HEK293 (cell line): Measurements from ENCODE around the gene PDE10A.

ENCODE experiments used
- CTCF ChIA-PET: fragments of 350-600 bp; formaldehyde crosslinking; extraction: SDS; loops from one replicate; lab custom pipeline; 2021; ENCODE audit warnings: antibody characterized with exemption; lab: Yijun Ruan, JAX
- POLR2A ChIA-PET: fragments of 300-600 bp; formaldehyde crosslinking; extraction: SDS; loops from one replicate; lab custom pipeline; 2020; ENCODE audit warnings: antibody characterized with exemption, inconsistent platforms; lab: Yijun Ruan, JAX
- H3K27ac ChIP-seq: fragments of 200-500 bp; sonication (Bioruptor generic); 2 replicates; pipeline ENCODE4 v1.5.1; 2014; ENCODE audit warnings: low read depth, low read length, control low read depth, inconsistent platforms; ENCODE audit errors: extremely low read depth
- H3K36me3 ChIP-seq, 2 experiments: fragments of 200-500 bp in 1 of 2; sonication (Bioruptor generic) in 1 of 2; 1 replicate in 1 of 2; 2 replicates in 1 of 2; pipeline ENCODE4 v1.5.1; 2014 to 2017; ENCODE audit warnings: inconsistent platforms in 2 of 2, low read length in 2 of 2; ENCODE audit not compliant: control insufficient read depth in 2 of 2, insufficient read depth in 1 of 2
- H3K4me1 ChIP-seq: fragments of 200-500 bp; sonication (Bioruptor generic); 2 replicates; pipeline ENCODE4 v1.5.1; 2014; ENCODE audit warnings: mild to moderate bottlenecking, low read length, inconsistent platforms; ENCODE audit not compliant: control insufficient read depth, insufficient read depth
- H3K4me3 ChIP-seq: 2 replicates; pipeline ENCODE4 v1.5.1; 2011; ENCODE audit warnings: low read depth, mild to moderate bottlenecking, control low read depth, low read length, moderate library complexity
- H3K9me3 ChIP-seq: fragments of 200-500 bp; sonication (Bioruptor generic); 2 replicates; pipeline ENCODE4 v1.5.1; 2014; ENCODE audit warnings: low read depth, low read length, inconsistent platforms; ENCODE audit not compliant: control insufficient read depth, insufficient read depth
- GLI4 ChIP-seq: fragments of 450-650 bp; formaldehyde crosslinking; IDR thresholded peaks from 2 replicates; pipeline ENCODE4 v1.5.1; 2016; ENCODE audit warnings: missing biosample characterization, missing genetic modification characterization
- PBX3 ChIP-seq: sonication (generic); formaldehyde crosslinking; IDR thresholded peaks from 2 replicates; pipeline ENCODE4 v1.8.1; 2022; ENCODE audit warnings: mild to moderate bottlenecking, moderate library complexity, missing genetic modification reagents
- PRDM10 ChIP-seq: fragments of 450-650 bp; formaldehyde crosslinking; IDR thresholded peaks from 2 replicates; pipeline ENCODE4 v1.5.1; 2016; ENCODE audit warnings: missing biosample characterization, missing genetic modification characterization
- PRDM6 ChIP-seq: fragments of 450-650 bp; formaldehyde crosslinking; IDR thresholded peaks from 2 replicates; pipeline ENCODE4 v1.5.1; 2017; ENCODE audit warnings: missing biosample characterization, missing genetic modification characterization
- SCRT2 ChIP-seq: fragments of 450-650 bp; formaldehyde crosslinking; IDR thresholded peaks from 2 replicates; pipeline ENCODE4 v1.5.1; 2016; ENCODE audit warnings: missing biosample characterization, missing genetic modification characterization
- ZFHX2 ChIP-seq: fragments of 450-650 bp; formaldehyde crosslinking; conservative IDR thresholded peaks from 2 replicates; pipeline ENCODE4 v1.5.1; 2016; ENCODE audit warnings: missing biosample characterization, missing genetic modification characterization
- ZNF10 ChIP-seq: fragments of 450-650 bp; formaldehyde crosslinking; IDR thresholded peaks from 2 replicates; pipeline ENCODE4 v1.5.1; 2017; ENCODE audit warnings: missing biosample characterization, missing genetic modification characterization
- ZNF16 ChIP-seq: fragments of 450-650 bp; formaldehyde crosslinking; IDR thresholded peaks from 2 replicates; pipeline ENCODE4 v1.5.1; 2016; ENCODE audit warnings: low read depth, missing biosample characterization, missing genetic modification characterization
- ZNF335 ChIP-seq: fragments of 450-650 bp; formaldehyde crosslinking; conservative IDR thresholded peaks from 2 replicates; pipeline ENCODE4 v1.5.1; 2016; ENCODE audit warnings: missing biosample characterization, missing genetic modification characterization
- ZNF391 ChIP-seq: fragments of 450-650 bp; formaldehyde crosslinking; IDR thresholded peaks from 2 replicates; pipeline ENCODE4 v1.5.1; 2016; ENCODE audit warnings: low read depth, missing biosample characterization, missing genetic modification characterization, borderline replicate concordance
- ZNF394 ChIP-seq: fragments of 450-650 bp; formaldehyde crosslinking; IDR thresholded peaks from 2 replicates; pipeline ENCODE4 v1.5.1; 2016; ENCODE audit warnings: missing biosample characterization, missing genetic modification characterization, mild to moderate bottlenecking, moderate library complexity, borderline replicate concordance
- ZNF624 ChIP-seq: fragments of 450-650 bp; formaldehyde crosslinking; IDR thresholded peaks from 2 replicates; pipeline ENCODE4 v1.5.1; 2017; ENCODE audit warnings: missing biosample characterization, missing genetic modification characterization
- ZNF768 ChIP-seq: fragments of 450-650 bp; formaldehyde crosslinking; IDR thresholded peaks from 2 replicates; pipeline ENCODE4 v1.5.1; 2018; ENCODE audit warnings: missing biosample characterization, mild to moderate bottlenecking, missing genetic modification characterization
- ZNF791 ChIP-seq: fragments of 450-650 bp; formaldehyde crosslinking; IDR thresholded peaks from 2 replicates; pipeline ENCODE4 v1.5.1; 2016; ENCODE audit warnings: missing biosample characterization, missing genetic modification characterization
- ZNF843 ChIP-seq: fragments of 450-650 bp; formaldehyde crosslinking; IDR thresholded peaks from 2 replicates; pipeline ENCODE4 v1.5.1; 2016; ENCODE audit warnings: missing biosample characterization, missing genetic modification characterization
- ZSCAN23 ChIP-seq: fragments of 450-650 bp; formaldehyde crosslinking; IDR thresholded peaks from 2 replicates; pipeline ENCODE4 v1.5.1; 2016; ENCODE audit warnings: missing biosample characterization, missing genetic modification characterization
- ZSCAN30 ChIP-seq: fragments of 450-650 bp; IDR thresholded peaks from 2 replicates; pipeline ENCODE4 v1.5.1; 2018; ENCODE audit warnings: missing biosample characterization, mild to moderate bottlenecking, missing genetic modification characterization, moderate library complexity
- ZXDB ChIP-seq: fragments of 450-650 bp; formaldehyde crosslinking; IDR thresholded peaks from 2 replicates; pipeline ENCODE4 v1.5.1; 2016; ENCODE audit warnings: missing biosample characterization, missing genetic modification characterization

PDE10A gene

GRCh38 chr6:165678429-165678828, 15.4 kb upstream of the PDE10A start:
- POLR2A ChIA-PET = no interaction called here
- Histone ChIP-seq H3K27ac (no peak overlapping the region), H3K9me3 (no peaks in the 10 kb centered on the region), H3K4me1 (peaks cover 30% of the 10 kb centered on the region), H3K36me3 (no peaks in the 10 kb centered on the region)
- CTCF ChIA-PET = no interaction called here
- no peak for TF ChIP-seq ZNF16 (tag by site-specific recombination)
- peak; percentile 41; the same call in 1 of the 2 replicates for TF ChIP-seq ZFHX2 (tag by site-specific recombination)
- TF ChIP-seq, all 188 proteins: peak for 1
- H3K4me3 ChIP-seq = no peak overlapping the region

- no peaks in the 10 kb centered on the region for H3K36me3 ChIP-seq
- H3K4me1 ChIP-seq = peaks cover 30% of the 10 kb centered on the region
- no peaks in the 10 kb centered on the region for H3K9me3 ChIP-seq
- H3K4me3 ChIP-seq = no peak overlapping the region
- peak; percentile 81; the same call in 1 of the 2 replicates for TF ChIP-seq ZNF10 (tag by site-specific recombination)
- TF ChIP-seq ZXDB (tag by site-specific recombination) = no peak
- no peak for TF ChIP-seq GLI4 (tag by site-specific recombination)
- no peak for TF ChIP-seq ZNF791 (tag by site-specific recombination)
- TF ChIP-seq ZNF391 (tag by site-specific recombination) = no peak
- TF ChIP-seq ZNF843 (tag by site-specific recombination) = no peak
- TF ChIP-seq PBX3 = no peak
- TF ChIP-seq ZNF768 (tag by site-specific recombination) = no peak
- TF ChIP-seq, all 188 proteins: peak for 1
- ChIA-PET POLR2A (no interaction called here), CTCF (interaction anchor here (1.0 kb wide), 1 partner anchor 12 kb away, joined by 5 read pairs; no protein-coding TSS in a partner anchor)
- H3K27ac ChIP-seq = no peak overlapping the region
These were observed 14.1 kb upstream of the PDE10A start for GRCh38 chr6:165677091-165677490.

- POLR2A ChIA-PET = no interaction called here
- no peak for TF ChIP-seq ZNF624 (tag by site-specific recombination)
- no peak for TF ChIP-seq ZSCAN23 (tag by site-specific recombination)
- no peak for TF ChIP-seq ZSCAN30 (tag by site-specific recombination)
- 0 out of 2 replicates have a peak, but pooled peaks have one; percentile 10 for TF ChIP-seq ZFHX2 (tag by site-specific recombination)
- TF ChIP-seq, all 188 proteins: peak for 1
- H3K9me3 ChIP-seq = no peaks in the 10 kb centered on the region
- H3K4me1 ChIP-seq = peaks cover 28% of the 10 kb centered on the region
- no peak overlapping the region for H3K4me3 ChIP-seq
- CTCF ChIA-PET = interaction anchor here (1.0 kb wide), 1 partner anchor 11 kb away, joined by 5 read pairs; no protein-coding TSS in a partner anchor
- no peaks in the 10 kb centered on the region for H3K36me3 ChIP-seq
- H3K27ac ChIP-seq = no peak overlapping the region
These were observed 13.5 kb upstream of the PDE10A start for GRCh38 chr6:165676435-165677068.

- Histone ChIP-seq H3K9me3 (no peaks in the 10 kb centered on the region), H3K4me3 (no peak overlapping the region), H3K36me3 (no peaks in the 10 kb centered on the region)
- TF ChIP-seq PRDM6 (tag by site-specific recombination) = peak; percentile 81
- no peak for TF ChIP-seq ZNF394 (tag by site-specific recombination)
- no peak for TF ChIP-seq PRDM10 (tag by site-specific recombination)
- TF ChIP-seq SCRT2 = no peak
- peak; percentile 12 for TF ChIP-seq ZNF335 (tag by site-specific recombination)
- TF ChIP-seq, all 188 proteins: peak for 2
- ChIA-PET POLR2A (interaction anchor here (0.9 kb wide), 1 partner anchor 26 kb away, joined by 3 read pairs; no protein-coding TSS in a partner anchor), CTCF (interaction anchor here (0.6 to 0.7 kb wide), 2 partner anchors 11 to 18 kb away, joined by 3 read pairs; no protein-coding TSS in a partner anchor)
- Histone ChIP-seq H3K27ac (peak overlapping the region; percentile 67), H3K4me1 (peaks cover 18% of the 10 kb centered on the region)
These were observed 12.1 kb upstream of the PDE10A start for GRCh38 chr6:165675120-165675519.
